ENCODE measurements around the gene KRT12.

The KRT12 gene

DNA sequence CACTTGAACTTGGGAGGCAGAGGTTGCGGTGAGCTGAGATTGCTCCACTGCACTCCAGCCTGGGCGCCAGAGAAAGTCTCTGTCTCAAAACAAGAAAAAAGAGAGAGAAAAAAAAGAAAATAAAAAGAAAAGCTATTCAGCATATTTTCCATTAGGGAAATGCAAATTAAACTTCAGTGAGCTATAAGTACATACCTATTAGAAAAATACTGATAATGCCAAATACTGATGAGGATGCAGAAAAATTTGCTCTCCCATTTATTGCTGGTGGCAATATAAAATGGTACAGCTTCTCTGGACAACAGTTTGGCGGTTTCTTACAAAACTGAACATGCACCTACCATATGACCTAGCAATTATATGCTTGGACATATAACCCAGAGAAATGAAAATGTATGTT, 54.4 kb downstream of the KRT12 start:
- DNase-seq, result no peak
